BLaER1 treated with 17β-estradiol and CSF1 and Interleukin-3, amounts not matched to agents 10 nM and 100 nM (cell line): ENCODE data around the gene PARP2.

Experiments used
- H3K27ac ChIP-seq, 11 experiments: shearing (Covaris generic); formaldehyde crosslinking; 2 replicates each; pipeline ENCODE4 v1.8.1; 2022
- H3K27me3 ChIP-seq, 11 experiments: shearing (Covaris generic); formaldehyde crosslinking; 2 replicates each; pipeline ENCODE4 v1.8.1; 2022
- H3K36me3 ChIP-seq, 11 experiments: shearing (Covaris generic); formaldehyde crosslinking; 2 replicates each; pipeline ENCODE4 v1.8.1; 2022
- H3K4me1 ChIP-seq, 10 experiments: shearing (Covaris generic); formaldehyde crosslinking; 2 replicates each; pipeline ENCODE4 v1.8.1; 2022
- H3K4me2 ChIP-seq, 11 experiments: shearing (Covaris generic); formaldehyde crosslinking; 2 replicates each; pipeline ENCODE4 v1.8.1; 2022
- H3K4me3 ChIP-seq, 10 experiments: shearing (Covaris generic); formaldehyde crosslinking; 2 replicates each; pipeline ENCODE4 v1.8.1; 2022
- H3K9ac ChIP-seq, 11 experiments: shearing (Covaris generic); formaldehyde crosslinking; 2 replicates each; pipeline ENCODE4 v1.8.1; 2022
- H3K9me3 ChIP-seq, 11 experiments: shearing (Covaris generic); formaldehyde crosslinking; replicated peaks in 1 of 11; 2 replicates each; pipeline ENCODE4 v1.8.1; 2022
- H4K20me1 ChIP-seq, 11 experiments: shearing (Covaris generic); formaldehyde crosslinking; 2 replicates each; pipeline ENCODE4 v1.8.1; 2022
- Cebpa-rat ChIP-seq, 11 experiments: shearing (Covaris generic); IDR thresholded peaks; 2 replicates each; pipeline ENCODE4 v1.8.1; 2022

Gene PARP2

GRCh38 chr14:20317720-20318119, 25.7 kb upstream of the PARP2 start:
- peaks cover 93 to 100% (median 98%) of the 10 kb centered on the region in 11 experiments for H3K36me3 ChIP-seq
- H3K4me2 ChIP-seq = no peak overlapping the region
- TF ChIP-seq Cebpa-rat (IDR thresholded peaks at IDR 0.05) = no peak
- H3K4me3 ChIP-seq = no peak overlapping the region
- H3K9me3 ChIP-seq = no peaks in the 10 kb centered on the region
- H3K27me3 ChIP-seq = no peaks in the 10 kb centered on the region
- no peak overlapping the region for H3K9ac ChIP-seq
- no peaks in the 10 kb centered on the region for H3K4me1 ChIP-seq
- H3K27ac ChIP-seq = no peak overlapping the region
- peaks cover 0 to 100% (median 48%) of the 10 kb centered on the region in 11 experiments; a peak in 14 of 22 replicates for H4K20me1 ChIP-seq

DNA sequence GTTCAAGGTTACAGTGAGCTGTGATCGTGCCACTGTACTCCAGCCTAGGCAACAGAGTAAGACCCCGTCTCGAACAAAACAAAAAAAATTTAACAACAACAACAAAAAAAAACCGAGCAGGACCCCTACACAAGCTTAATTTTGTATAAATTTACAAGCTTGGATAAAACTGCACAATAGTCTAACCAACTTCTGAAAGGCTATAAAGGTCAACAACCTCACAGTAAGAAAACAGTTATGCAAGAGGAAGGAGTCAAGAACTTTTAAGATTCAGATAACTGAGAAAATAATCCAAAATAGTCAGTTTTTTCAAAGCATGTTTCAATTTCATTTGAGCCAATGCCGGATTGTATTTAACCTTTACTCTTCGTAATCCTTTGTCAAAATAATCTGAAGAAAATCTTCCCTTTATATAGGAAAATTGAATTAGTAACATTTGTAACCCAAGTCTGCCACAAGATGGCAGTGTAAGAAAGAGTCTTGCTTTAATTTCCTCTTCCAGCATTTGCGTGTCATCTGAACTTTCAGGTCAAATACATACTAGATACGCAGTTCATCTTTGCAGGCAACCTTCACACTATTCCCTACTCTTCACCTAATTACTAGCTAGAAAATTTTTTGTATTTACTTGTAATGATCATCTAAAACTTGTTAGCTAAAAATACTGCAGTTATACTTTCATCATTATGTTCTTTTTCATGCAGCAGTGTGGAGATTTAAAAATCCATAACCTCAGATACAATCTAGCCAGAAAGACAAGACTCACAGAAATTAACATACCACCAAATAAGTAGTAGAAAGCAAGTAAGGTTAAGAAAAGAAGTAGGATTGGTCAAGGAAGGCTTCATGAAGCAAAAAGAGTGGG, 16.2 kb upstream of the PARP2 start:
- H3K4me1 ChIP-seq = peaks cover 24 to 48% (median 32%) of the 10 kb centered on the region in 10 experiments
- H3K36me3 ChIP-seq = peaks cover 36 to 87% (median 74%) of the 10 kb centered on the region in 11 experiments
- H3K27me3 ChIP-seq = no peaks in the 10 kb centered on the region
- H3K9me3 ChIP-seq = no peaks in the 10 kb centered on the region
- H3K4me2 ChIP-seq = peak overlapping the region in 8 of 11 experiments; percentile 10 to 30 (median 15); a peak in 10 of 22 replicates
- no peak overlapping the region for H3K27ac ChIP-seq
- no peak overlapping the region for H3K4me3 ChIP-seq
- peaks cover 0 to 89% (median 62%) of the 10 kb centered on the region in 11 experiments; a peak in 17 of 22 replicates for H4K20me1 ChIP-seq
- no peak for TF ChIP-seq Cebpa-rat (IDR thresholded peaks at IDR 0.05)
- H3K9ac ChIP-seq = peak overlapping the region in 4 of 11 experiments; percentile 3 to 13 (median 8); a peak in 2 of 22 replicates

DNA sequence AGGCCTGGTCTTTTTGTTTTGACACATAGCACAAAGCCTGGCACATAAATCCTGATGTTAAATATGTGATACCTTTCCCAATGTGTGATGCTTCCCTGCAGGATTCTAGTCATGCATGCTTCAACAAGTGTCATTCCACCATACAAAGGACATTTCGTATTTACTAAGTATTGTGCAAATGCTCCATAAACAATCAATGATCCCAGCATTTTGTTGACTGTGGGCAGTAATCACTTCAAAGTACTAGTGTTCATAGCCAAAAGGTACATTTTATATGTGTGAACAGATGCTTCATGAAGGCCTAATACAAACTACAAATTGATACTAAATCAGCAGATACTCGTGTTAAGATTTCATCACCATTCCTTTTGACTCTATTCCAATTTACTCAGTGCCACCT, 14.7 kb upstream of the PARP2 start:
- peaks cover 0 to 75% (median 53%) of the 10 kb centered on the region in 11 experiments; a peak in 17 of 22 replicates for H4K20me1 ChIP-seq
- peaks cover 28 to 73% (median 59%) of the 10 kb centered on the region in 11 experiments for H3K36me3 ChIP-seq
- H3K27ac ChIP-seq = no peak overlapping the region
- H3K27me3 ChIP-seq = no peaks in the 10 kb centered on the region
- H3K4me3 ChIP-seq = no peak overlapping the region
- peak overlapping the region in 3 of 11 experiments; percentile 8 to 20 (median 13); a peak in 1 of 22 replicates for H3K4me2 ChIP-seq
- no peaks in the 10 kb centered on the region for H3K9me3 ChIP-seq
- peaks cover 27 to 53% (median 37%) of the 10 kb centered on the region in 10 experiments for H3K4me1 ChIP-seq
- TF ChIP-seq Cebpa-rat (IDR thresholded peaks at IDR 0.05) = no peak
- peak overlapping the region in 3 of 11 experiments; percentile 20 to 28 (median 22); a peak in 3 of 22 replicates for H3K9ac ChIP-seq

- TF ChIP-seq Cebpa-rat (IDR thresholded peaks at IDR 0.05) = no peak
- Histone ChIP-seq H3K9ac (peak overlapping the region in 3 of 11 experiments; percentile 20 to 28 (median 22); a peak in 4 of 22 replicates), H3K27ac (no peak overlapping the region), H4K20me1 (peaks cover 0 to 68% (median 53%) of the 10 kb centered on the region in 11 experiments; a peak in 17 of 22 replicates), H3K4me1 (peaks cover 33 to 58% (median 43%) of the 10 kb centered on the region in 10 experiments), H3K36me3 (peaks cover 24 to 66% (median 53%) of the 10 kb centered on the region in 11 experiments), H3K4me2 (peak overlapping the region in 4 of 11 experiments; percentile 8 to 84 (median 51); a peak in 3 of 22 replicates), H3K9me3 (no peaks in the 10 kb centered on the region), H3K4me3 (no peak overlapping the region), H3K27me3 (no peaks in the 10 kb centered on the region)
Observed at GRCh38 chr14:20329355-20329754, 14.1 kb upstream of the PARP2 start.

DNA sequence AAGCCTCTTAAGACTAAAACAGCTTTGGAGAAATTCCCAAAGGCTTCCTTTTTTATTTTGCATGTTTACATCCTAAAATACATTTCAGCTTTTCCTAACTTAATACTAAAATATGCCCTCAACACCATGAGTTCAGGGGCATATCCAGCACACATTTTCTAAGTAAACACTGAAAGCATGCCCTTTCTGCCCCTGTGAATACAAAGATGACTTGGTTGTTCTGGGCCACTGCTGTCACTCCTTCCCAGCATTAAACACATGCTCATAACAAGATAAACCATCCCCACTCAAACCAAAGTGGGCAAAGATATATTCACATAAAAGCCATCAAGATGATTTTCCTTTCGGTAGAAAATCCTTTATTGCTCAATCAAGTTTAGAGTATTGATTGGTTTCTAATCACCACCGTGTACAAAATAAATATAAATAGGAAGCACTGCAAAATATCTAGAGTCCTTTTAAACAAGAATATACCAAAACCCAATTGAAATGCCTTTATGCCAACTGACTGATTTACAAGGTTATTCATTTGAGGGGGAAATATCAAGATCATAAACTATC, 12.3 kb upstream of the PARP2 start:
- Histone ChIP-seq H3K27me3 (no peaks in the 10 kb centered on the region), H4K20me1 (peaks cover 0 to 59% (median 50%) of the 10 kb centered on the region in 11 experiments; a peak in 17 of 22 replicates), H3K4me3 (peak overlapping the region in 8 of 10 experiments; percentile 32 to 81 (median 68); a peak in 9 of 20 replicates), H3K36me3 (peaks cover 9 to 48% (median 36%) of the 10 kb centered on the region in 11 experiments), H3K4me1 (peaks cover 33 to 69% (median 45%) of the 10 kb centered on the region in 10 experiments), H3K9ac (peak overlapping the region in 7 of 11 experiments; percentile 9 to 49 (median 21); a peak in 10 of 22 replicates), H3K9me3 (no peaks in the 10 kb centered on the region), H3K4me2 (peak overlapping the region; percentile 43 to 96 (median 75); a peak in 21 of 22 replicates), H3K27ac (no peak overlapping the region; a peak in 1 of 22 replicates)
- TF ChIP-seq Cebpa-rat (IDR thresholded peaks at IDR 0.05) = no peak

DNA sequence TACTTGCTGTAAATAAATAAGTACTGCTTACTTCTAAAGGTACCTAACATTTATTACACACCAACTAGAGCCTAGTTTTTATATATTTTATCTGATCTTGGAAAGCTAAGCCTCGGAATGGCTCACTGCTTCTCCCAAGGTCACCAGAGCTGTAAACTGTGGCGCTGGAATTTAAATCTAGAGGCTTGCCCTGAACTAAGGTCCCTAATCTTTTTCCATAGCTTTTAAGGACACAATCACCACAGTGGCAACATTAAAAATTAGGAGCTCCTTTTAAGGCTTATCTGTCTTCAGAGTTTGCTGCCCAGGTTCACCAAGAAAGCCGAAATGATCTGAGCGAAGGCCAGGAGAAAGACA, 11.0 kb upstream of the PARP2 start:
- H3K4me2 ChIP-seq = peak overlapping the region; percentile 71 to 96 (median 79)
- H3K9ac ChIP-seq = peak overlapping the region; percentile 79 to 91 (median 83)
- peaks cover 0 to 37% (median 26%) of the 10 kb centered on the region in 11 experiments; a peak in 18 of 22 replicates for H3K36me3 ChIP-seq
- peaks cover 33 to 69% (median 45%) of the 10 kb centered on the region in 10 experiments for H3K4me1 ChIP-seq
- no peaks in the 10 kb centered on the region for H3K27me3 ChIP-seq
- peak overlapping the region; percentile 63 to 81 (median 75) for H3K4me3 ChIP-seq
- no peaks in the 10 kb centered on the region for H3K9me3 ChIP-seq
- no peak for TF ChIP-seq Cebpa-rat (IDR thresholded peaks at IDR 0.05)
- H4K20me1 ChIP-seq = peaks cover 0 to 47% (median 39%) of the 10 kb centered on the region in 11 experiments; a peak in 17 of 22 replicates
- peak overlapping the region; percentile 28 to 86 (median 78); a peak in 21 of 22 replicates for H3K27ac ChIP-seq

GRCh38 chr14:20332788-20333493, 10.5 kb upstream of the PARP2 start, which contains the start of gene CCNB1IP1:
TSS of gene CCNB1IP1 (minus strand) at chr14:20333279. CDS start at chr14:20316523, 16,756 bp downstream.
- peaks cover 0 to 42% (median 34%) of the 10 kb centered on the region in 11 experiments; a peak in 17 of 22 replicates for H4K20me1 ChIP-seq
- TF ChIP-seq Cebpa-rat (IDR thresholded peaks at IDR 0.05) = no peak
- H3K27ac ChIP-seq = peak within 1 kb of the TSS; percentile 28 to 86 (median 78); a peak in 21 of 22 replicates
- H3K27me3 ChIP-seq = no peaks in the 10 kb centered on the region
- H3K36me3 ChIP-seq = peaks cover 0 to 32% (median 23%) of the 10 kb centered on the region in 11 experiments; a peak in 18 of 22 replicates
- H3K4me3 ChIP-seq = peak within 1 kb of the TSS; percentile 63 to 81 (median 75)
- H3K9ac ChIP-seq = peak within 1 kb of the TSS; percentile 79 to 91 (median 83)
- peaks cover 33 to 64% (median 42%) of the 10 kb centered on the region in 10 experiments for H3K4me1 ChIP-seq
- H3K9me3 ChIP-seq = no peaks in the 10 kb centered on the region
- H3K4me2 ChIP-seq = peak within 1 kb of the TSS; percentile 71 to 96 (median 79)

DNA sequence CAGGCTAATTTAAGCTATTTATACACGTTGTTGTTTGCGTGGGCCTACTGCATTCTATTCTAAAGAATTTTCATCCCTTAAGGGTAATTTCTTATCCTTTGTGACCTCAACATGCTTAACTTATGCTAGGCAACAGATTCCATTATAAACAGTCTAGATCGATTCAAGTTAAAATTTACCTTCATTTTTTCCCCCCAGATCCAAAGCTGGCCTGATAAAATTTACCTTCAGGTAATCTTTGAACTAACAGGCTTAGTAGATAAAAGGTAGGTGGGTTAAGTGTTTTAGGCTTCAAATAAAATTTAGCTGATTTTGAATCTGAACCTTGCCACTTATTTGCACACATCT, 10.0 kb upstream of the PARP2 start:
- Histone ChIP-seq H3K9ac (peak overlapping the region; percentile 79 to 91 (median 83); a peak in 21 of 22 replicates), H3K27ac (peak overlapping the region in 9 of 11 experiments; percentile 64 to 86 (median 80); a peak in 15 of 22 replicates)
- no peak for TF ChIP-seq Cebpa-rat (IDR thresholded peaks at IDR 0.05)

More for the DNA sequence above, 10.0 kb upstream of the PARP2 start:
- Histone ChIP-seq H3K4me3 (peak overlapping the region; percentile 63 to 81 (median 75)), H3K27me3 (no peaks in the 10 kb centered on the region), H3K4me1 (peaks cover 33 to 59% (median 42%) of the 10 kb centered on the region in 10 experiments), H4K20me1 (peaks cover 0 to 36% (median 29%) of the 10 kb centered on the region in 11 experiments; a peak in 17 of 22 replicates), H3K4me2 (peak overlapping the region; percentile 71 to 96 (median 79)), H3K9me3 (no peaks in the 10 kb centered on the region), H3K36me3 (peaks cover 0 to 27% (median 19%) of the 10 kb centered on the region in 11 experiments; a peak in 18 of 22 replicates)
